ENCODE results near the gene SMURF2. TPM values are rescaled to one million over a fixed set of nuclear protein-coding genes. Genes with fewer than 3 reads are reported as not detected.

Gene SMURF2
- total and polyA plus RNA-seq, 10 of the 15 experiments (the other 5 are each of a cell fraction or from before 2014, with no cell fraction given), result 2.8 to 13.4 (median 7.5) TPM

DNA sequence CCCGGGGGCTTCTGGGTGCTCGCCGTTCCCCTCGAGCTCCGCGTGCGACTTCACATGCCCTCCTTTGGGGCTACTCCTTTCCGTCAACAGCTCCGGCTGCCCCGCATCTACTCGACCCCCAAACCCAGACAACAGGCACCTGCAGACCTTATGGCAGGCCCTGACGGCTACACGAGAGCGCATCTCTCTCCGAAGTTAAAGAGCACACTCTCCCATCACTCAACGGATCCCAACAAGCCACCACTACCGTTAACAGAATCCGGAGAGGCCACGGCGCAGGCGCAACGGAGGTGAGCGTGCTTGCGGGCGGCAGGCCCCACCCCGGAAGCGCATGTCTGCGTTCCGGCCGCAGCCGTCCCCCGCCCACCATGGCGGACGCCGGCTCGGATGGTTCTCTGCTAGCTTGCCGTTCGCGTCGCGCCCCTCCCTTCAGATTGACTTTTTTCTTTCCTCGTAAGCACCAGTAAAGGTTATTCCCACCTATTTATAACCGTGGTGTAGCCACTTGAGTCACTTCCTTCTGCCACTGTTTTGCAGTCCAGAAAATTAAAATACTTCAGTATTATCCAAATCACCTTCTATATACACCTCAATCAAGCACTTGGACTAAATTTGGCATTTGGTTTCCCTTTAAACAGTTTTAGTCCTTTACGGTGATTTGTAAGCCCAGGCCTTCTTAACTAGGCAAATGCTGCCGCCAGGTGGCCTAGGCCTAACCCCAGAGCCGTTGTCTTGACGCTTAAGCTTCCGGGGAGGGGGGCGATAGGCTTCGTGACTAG lies 165.1 kb downstream of the SMURF2 start, which contains the start of gene POLG2 (continued):
- TF ChIP-seq USF1 (IDR thresholded peaks at IDR 0.05; ENCODE audit: borderline replicate concordance, extremely low read length, insufficient read depth, low read depth, low read length) (no peak), POLR2AphosphoS2 (IDR thresholded peaks at IDR 0.05; ENCODE audit: low read depth, low read length) (peak; percentile 97), ZZZ3 (IDR thresholded peaks at IDR 0.05; ENCODE audit: control insufficient read depth, insufficient read length, low read depth) (no peak), ZNF207 (IDR thresholded peaks at IDR 0.05; ENCODE audit: borderline replicate concordance) (0 out of 2 replicates have a peak, but pooled peaks have one; percentile 54), CBX5 (IDR thresholded peaks at IDR 0.05; ENCODE audit: low read depth) (no peak; the same call in 1 of the 2 replicates), NR2C2 (IDR thresholded peaks at IDR 0.05; ENCODE audit: borderline replicate concordance, control insufficient read depth, insufficient read length, low read depth) (no peak), RCOR1 (conservative IDR thresholded peaks at IDR 0.05; ENCODE audit: low read depth, low read length) (0 out of 2 replicates have a peak, but pooled peaks have one; percentile 34), BHLHE40 (IDR thresholded peaks at IDR 0.05; ENCODE audit: borderline replicate concordance in 1 of 2, low read depth in 2 of 2, low read length in 1 of 2) (peak; percentile 87 to 93), TBL1XR1 (IDR thresholded peaks at IDR 0.05; ENCODE audit: low read depth, low read length) (no peak), CBX3 (IDR thresholded peaks at IDR 0.05; ENCODE audit: borderline replicate concordance, low read depth) (no peak), LARP7 (IDR thresholded peaks at IDR 0.05) (peak; percentile 33; the same call in 1 of the 2 replicates), CBFB (IDR thresholded peaks at IDR 0.05; ENCODE audit: low read depth) (peak; percentile 76), ATF2 (IDR thresholded peaks at IDR 0.05; ENCODE audit: low read length) (peak; percentile 60; the same call in 1 of the 2 replicates)
- TF ChIP-seq, protein P1, sequence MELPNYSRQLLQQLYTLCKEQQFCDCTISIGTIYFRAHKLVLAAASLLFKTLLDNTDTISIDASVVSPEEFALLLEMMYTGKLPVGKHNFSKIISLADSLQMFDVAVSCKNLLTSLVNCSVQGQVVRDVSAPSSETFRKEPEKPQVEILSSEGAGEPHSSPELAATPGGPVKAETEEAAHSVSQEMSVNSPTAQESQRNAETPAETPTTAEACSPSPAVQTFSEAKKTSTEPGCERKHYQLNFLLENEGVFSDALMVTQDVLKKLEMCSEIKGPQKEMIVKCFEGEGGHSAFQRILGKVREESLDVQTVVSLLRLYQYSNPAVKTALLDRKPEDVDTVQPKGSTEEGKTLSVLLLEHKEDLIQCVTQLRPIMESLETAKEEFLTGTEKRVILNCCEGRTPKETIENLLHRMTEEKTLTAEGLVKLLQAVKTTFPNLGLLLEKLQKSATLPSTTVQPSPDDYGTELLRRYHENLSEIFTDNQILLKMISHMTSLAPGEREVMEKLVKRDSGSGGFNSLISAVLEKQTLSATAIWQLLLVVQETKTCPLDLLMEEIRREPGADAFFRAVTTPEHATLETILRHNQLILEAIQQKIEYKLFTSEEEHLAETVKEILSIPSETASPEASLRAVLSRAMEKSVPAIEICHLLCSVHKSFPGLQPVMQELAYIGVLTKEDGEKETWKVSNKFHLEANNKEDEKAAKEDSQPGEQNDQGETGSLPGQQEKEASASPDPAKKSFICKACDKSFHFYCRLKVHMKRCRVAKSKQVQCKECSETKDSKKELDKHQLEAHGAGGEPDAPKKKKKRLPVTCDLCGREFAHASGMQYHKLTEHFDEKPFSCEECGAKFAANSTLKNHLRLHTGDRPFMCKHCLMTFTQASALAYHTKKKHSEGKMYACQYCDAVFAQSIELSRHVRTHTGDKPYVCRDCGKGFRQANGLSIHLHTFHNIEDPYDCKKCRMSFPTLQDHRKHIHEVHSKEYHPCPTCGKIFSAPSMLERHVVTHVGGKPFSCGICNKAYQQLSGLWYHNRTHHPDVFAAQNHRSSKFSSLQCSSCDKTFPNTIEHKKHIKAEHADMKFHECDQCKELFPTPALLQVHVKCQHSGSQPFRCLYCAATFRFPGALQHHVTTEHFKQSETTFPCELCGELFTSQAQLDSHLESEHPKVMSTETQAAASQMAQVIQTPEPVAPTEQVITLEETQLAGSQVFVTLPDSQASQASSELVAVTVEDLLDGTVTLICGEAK (IDR thresholded peaks at IDR 0.05; ENCODE audit: borderline replicate concordance), result peak; percentile 77; the same call in 1 of the 2 replicates
- TF ChIP-seq, protein P2, sequence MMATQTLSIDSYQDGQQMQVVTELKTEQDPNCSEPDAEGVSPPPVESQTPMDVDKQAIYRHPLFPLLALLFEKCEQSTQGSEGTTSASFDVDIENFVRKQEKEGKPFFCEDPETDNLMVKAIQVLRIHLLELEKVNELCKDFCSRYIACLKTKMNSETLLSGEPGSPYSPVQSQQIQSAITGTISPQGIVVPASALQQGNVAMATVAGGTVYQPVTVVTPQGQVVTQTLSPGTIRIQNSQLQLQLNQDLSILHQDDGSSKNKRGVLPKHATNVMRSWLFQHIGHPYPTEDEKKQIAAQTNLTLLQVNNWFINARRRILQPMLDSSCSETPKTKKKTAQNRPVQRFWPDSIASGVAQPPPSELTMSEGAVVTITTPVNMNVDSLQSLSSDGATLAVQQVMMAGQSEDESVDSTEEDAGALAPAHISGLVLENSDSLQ (IDR thresholded peaks at IDR 0.05), result peak; percentile 91
- TF ChIP-seq, protein P3, sequence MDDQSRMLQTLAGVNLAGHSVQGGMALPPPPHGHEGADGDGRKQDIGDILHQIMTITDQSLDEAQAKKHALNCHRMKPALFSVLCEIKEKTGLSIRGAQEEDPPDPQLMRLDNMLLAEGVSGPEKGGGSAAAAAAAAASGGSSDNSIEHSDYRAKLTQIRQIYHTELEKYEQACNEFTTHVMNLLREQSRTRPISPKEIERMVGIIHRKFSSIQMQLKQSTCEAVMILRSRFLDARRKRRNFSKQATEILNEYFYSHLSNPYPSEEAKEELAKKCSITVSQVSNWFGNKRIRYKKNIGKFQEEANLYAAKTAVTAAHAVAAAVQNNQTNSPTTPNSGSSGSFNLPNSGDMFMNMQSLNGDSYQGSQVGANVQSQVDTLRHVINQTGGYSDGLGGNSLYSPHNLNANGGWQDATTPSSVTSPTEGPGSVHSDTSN (IDR thresholded peaks at IDR 0.05; ENCODE audit: insufficient replicate concordance, low read depth, low read length), result peak; percentile 81
- TF ChIP-seq, protein P4, sequence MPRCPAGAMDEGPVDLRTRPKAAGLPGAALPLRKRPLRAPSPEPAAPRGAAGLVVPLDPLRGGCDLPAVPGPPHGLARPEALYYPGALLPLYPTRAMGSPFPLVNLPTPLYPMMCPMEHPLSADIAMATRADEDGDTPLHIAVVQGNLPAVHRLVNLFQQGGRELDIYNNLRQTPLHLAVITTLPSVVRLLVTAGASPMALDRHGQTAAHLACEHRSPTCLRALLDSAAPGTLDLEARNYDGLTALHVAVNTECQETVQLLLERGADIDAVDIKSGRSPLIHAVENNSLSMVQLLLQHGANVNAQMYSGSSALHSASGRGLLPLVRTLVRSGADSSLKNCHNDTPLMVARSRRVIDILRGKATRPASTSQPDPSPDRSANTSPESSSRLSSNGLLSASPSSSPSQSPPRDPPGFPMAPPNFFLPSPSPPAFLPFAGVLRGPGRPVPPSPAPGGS (IDR thresholded peaks at IDR 0.05; ENCODE audit: borderline replicate concordance, insufficient read depth, low read depth, low read length, poor library complexity, severe bottlenecking), result peak; percentile 99
